ENCODE data around the gene NME1. TPM values are rescaled to one million over a fixed set of nuclear protein-coding genes. Genes with fewer than 3 reads are reported as not detected.

Gene NME1
- total and polyA plus RNA-seq, 9 of the 15 experiments (the other 6 are each of a cell fraction or from before 2014, with no cell fraction given): 449 to 1,588 (median 604) TPM

DNA sequence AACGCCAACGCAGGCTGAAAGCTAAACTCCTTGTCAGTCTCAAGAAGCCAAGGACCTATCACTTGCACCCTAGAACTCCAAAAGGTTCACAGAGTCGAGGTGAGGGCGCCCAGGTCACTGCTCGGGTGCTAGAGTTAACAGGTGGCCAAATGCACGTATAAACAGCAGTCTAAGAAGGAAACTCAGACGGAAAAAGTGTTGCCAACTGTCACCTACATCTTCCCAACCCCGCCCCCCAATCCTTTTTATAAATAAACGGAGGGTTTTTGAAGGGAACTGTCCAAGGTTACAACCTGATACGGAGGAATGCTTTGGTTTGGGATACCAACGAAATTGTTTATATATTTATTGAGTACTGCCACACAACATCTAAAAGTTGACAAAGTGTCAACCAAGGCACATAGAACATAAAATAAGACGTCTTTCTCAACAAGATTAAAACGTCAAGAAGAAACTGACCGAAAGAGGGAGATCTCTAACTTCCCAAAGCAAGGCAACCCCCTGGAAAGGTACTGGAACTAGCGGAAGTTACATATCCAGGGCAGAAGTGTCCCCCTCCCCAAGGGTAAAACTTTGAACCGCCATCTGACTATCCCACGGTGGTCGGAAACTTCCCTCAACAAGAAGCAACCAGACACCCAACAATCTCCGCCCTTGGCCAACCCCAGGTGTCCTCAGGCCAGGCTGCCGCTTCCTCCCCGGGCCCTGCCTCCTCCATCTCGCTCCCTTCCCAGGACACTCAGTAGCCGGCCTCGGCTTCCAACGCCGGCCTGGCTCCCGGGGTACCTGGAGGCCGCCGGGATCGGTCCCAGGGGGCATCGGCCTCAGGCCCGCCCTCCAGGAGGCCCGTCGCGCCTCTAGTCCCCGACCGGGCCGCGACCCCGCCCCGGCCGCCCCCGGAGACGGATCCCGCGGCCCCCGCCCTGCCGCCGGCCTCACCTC lies 33.7 kb upstream of the NME1 start (continued):
- peak; percentile 61 for TF ChIP-seq GABPB1 (CRISPR knock-in tag; IDR thresholded peaks at IDR 0.05)
- TF ChIP-seq JUN (IDR thresholded peaks at IDR 0.05; ENCODE audit: borderline replicate concordance, low read depth, low read length): 0 out of 2 replicates have a peak, but pooled peaks have one; percentile 14
- no peak for TF ChIP-seq JUN (CRISPR knock-in tag; IDR thresholded peaks at IDR 0.05; ENCODE audit: borderline replicate concordance)
- TF ChIP-seq, protein P1, sequence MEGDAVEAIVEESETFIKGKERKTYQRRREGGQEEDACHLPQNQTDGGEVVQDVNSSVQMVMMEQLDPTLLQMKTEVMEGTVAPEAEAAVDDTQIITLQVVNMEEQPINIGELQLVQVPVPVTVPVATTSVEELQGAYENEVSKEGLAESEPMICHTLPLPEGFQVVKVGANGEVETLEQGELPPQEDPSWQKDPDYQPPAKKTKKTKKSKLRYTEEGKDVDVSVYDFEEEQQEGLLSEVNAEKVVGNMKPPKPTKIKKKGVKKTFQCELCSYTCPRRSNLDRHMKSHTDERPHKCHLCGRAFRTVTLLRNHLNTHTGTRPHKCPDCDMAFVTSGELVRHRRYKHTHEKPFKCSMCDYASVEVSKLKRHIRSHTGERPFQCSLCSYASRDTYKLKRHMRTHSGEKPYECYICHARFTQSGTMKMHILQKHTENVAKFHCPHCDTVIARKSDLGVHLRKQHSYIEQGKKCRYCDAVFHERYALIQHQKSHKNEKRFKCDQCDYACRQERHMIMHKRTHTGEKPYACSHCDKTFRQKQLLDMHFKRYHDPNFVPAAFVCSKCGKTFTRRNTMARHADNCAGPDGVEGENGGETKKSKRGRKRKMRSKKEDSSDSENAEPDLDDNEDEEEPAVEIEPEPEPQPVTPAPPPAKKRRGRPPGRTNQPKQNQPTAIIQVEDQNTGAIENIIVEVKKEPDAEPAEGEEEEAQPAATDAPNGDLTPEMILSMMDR (IDR thresholded peaks at IDR 0.05 in 2 of 3, conservative IDR thresholded peaks at IDR 0.05 in 1 of 3; ENCODE audit: insufficient read depth in 2 of 3, low read depth in 1 of 3, low read length in 3 of 3): peak; percentile 17 to 65 (median 40); a peak in 3 of 6 replicates
- TF ChIP-seq ELF2 (CRISPR knock-in tag; IDR thresholded peaks at IDR 0.05): 0 out of 2 replicates have a peak, but pooled peaks have one; percentile 50
- TF ChIP-seq HDAC1 (IDR thresholded peaks at IDR 0.05): peak in 1 of 2 experiments; percentile 63; a peak in 1 of 4 replicates
- TF ChIP-seq BMI1 (IDR thresholded peaks at IDR 0.05; ENCODE audit: low read length): no peak
- TF ChIP-seq, protein P2, sequence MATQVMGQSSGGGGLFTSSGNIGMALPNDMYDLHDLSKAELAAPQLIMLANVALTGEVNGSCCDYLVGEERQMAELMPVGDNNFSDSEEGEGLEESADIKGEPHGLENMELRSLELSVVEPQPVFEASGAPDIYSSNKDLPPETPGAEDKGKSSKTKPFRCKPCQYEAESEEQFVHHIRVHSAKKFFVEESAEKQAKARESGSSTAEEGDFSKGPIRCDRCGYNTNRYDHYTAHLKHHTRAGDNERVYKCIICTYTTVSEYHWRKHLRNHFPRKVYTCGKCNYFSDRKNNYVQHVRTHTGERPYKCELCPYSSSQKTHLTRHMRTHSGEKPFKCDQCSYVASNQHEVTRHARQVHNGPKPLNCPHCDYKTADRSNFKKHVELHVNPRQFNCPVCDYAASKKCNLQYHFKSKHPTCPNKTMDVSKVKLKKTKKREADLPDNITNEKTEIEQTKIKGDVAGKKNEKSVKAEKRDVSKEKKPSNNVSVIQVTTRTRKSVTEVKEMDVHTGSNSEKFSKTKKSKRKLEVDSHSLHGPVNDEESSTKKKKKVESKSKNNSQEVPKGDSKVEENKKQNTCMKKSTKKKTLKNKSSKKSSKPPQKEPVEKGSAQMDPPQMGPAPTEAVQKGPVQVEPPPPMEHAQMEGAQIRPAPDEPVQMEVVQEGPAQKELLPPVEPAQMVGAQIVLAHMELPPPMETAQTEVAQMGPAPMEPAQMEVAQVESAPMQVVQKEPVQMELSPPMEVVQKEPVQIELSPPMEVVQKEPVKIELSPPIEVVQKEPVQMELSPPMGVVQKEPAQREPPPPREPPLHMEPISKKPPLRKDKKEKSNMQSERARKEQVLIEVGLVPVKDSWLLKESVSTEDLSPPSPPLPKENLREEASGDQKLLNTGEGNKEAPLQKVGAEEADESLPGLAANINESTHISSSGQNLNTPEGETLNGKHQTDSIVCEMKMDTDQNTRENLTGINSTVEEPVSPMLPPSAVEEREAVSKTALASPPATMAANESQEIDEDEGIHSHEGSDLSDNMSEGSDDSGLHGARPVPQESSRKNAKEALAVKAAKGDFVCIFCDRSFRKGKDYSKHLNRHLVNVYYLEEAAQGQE (IDR thresholded peaks at IDR 0.05; ENCODE audit: borderline replicate concordance): peak; percentile 92
- TF ChIP-seq, protein P2 (CRISPR knock-in tag; IDR thresholded peaks at IDR 0.05; ENCODE audit: low read depth): 0 out of 2 replicates have a peak, but pooled peaks have one; percentile 64
- TF ChIP-seq, protein P3, sequence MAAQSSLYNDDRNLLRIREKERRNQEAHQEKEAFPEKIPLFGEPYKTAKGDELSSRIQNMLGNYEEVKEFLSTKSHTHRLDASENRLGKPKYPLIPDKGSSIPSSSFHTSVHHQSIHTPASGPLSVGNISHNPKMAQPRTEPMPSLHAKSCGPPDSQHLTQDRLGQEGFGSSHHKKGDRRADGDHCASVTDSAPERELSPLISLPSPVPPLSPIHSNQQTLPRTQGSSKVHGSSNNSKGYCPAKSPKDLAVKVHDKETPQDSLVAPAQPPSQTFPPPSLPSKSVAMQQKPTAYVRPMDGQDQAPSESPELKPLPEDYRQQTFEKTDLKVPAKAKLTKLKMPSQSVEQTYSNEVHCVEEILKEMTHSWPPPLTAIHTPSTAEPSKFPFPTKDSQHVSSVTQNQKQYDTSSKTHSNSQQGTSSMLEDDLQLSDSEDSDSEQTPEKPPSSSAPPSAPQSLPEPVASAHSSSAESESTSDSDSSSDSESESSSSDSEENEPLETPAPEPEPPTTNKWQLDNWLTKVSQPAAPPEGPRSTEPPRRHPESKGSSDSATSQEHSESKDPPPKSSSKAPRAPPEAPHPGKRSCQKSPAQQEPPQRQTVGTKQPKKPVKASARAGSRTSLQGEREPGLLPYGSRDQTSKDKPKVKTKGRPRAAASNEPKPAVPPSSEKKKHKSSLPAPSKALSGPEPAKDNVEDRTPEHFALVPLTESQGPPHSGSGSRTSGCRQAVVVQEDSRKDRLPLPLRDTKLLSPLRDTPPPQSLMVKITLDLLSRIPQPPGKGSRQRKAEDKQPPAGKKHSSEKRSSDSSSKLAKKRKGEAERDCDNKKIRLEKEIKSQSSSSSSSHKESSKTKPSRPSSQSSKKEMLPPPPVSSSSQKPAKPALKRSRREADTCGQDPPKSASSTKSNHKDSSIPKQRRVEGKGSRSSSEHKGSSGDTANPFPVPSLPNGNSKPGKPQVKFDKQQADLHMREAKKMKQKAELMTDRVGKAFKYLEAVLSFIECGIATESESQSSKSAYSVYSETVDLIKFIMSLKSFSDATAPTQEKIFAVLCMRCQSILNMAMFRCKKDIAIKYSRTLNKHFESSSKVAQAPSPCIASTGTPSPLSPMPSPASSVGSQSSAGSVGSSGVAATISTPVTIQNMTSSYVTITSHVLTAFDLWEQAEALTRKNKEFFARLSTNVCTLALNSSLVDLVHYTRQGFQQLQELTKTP (IDR thresholded peaks at IDR 0.05; ENCODE audit: low read depth in 1 of 2, partially characterized antibody in 2 of 2): peak in 1 of 2 experiments; percentile 76
- no peak for TF ChIP-seq BCL6 (CRISPR knock-in tag; IDR thresholded peaks at IDR 0.05)
- TF ChIP-seq GTF2E2 (tag; IDR thresholded peaks at IDR 0.05): no peak

Measured in K562 (cell line).